Kidney epithelial cell (primary cell): ENCODE results near the gene MAP3K15. TPM values are rescaled to one million over a fixed set of nuclear protein-coding genes. Genes with fewer than 3 reads are reported as not detected.

Experiments
- DNase-seq: peaks from one replicate; pipeline ENCODE4 v3.0.0-alpha.2; 2010; ENCODE audit warnings: low read depth
- H3K27me3 ChIP-seq: 2 replicates; pipeline ENCODE4 v1.6.0; 2011; ENCODE audit warnings: low read length; ENCODE audit not compliant: control insufficient read depth, insufficient read depth
- H3K36me3 ChIP-seq: 2 replicates; pipeline ENCODE4 v1.5.1; 2011; ENCODE audit warnings: low read length; ENCODE audit not compliant: control insufficient read depth, insufficient read depth
- H3K4me3 ChIP-seq: 2 replicates; pipeline ENCODE4 v1.5.1; 2011; ENCODE audit warnings: low read depth, mild to moderate bottlenecking, control low read depth, low read length
- CTCF ChIP-seq: IDR thresholded peaks from 2 replicates; pipeline ENCODE4 v1.5.1; 2011; ENCODE audit warnings: mild to moderate bottlenecking, moderate library complexity, low read length, control low read depth, inconsistent platforms; ENCODE audit not compliant: insufficient read depth, poor library complexity, severe bottlenecking
- total RNA-seq: library from RNA; depleted of rRNA; stranded (reverse); fragments of >200 nt; gene quantifications from 2 replicates; pipeline ENCODE4 v1.2.3, GENCODE V29; 2015

Gene MAP3K15
- total RNA-seq, 1 donor from 2014 or later = 2.2 TPM

- no peak for TF ChIP-seq CTCF
- H3K36me3 ChIP-seq = no peaks in the 10 kb centered on the region
- no peak for DNase-seq
These were observed 105.0 kb downstream of the MAP3K15 start for GRCh38 chrX:19410259-19410658.

GRCh38 chrX:19403696-19404095 lies 111.6 kb downstream of the MAP3K15 start:
- TF ChIP-seq CTCF = no peak
- DNase-seq = no peak
- no peaks in the 10 kb centered on the region for H3K27me3 ChIP-seq
- no peak overlapping the region for H3K4me3 ChIP-seq
- no peaks in the 10 kb centered on the region for H3K36me3 ChIP-seq

More at GRCh38 chrX:19410259-19410658, 105.0 kb downstream of the MAP3K15 start:
- Histone ChIP-seq H3K27me3 (no peaks in the 10 kb centered on the region), H3K4me3 (no peak overlapping the region)

GRCh38 chrX:19392703-19393102 lies 122.6 kb downstream of the MAP3K15 start:
- Histone ChIP-seq H3K4me3 (no peak overlapping the region), H3K36me3 (no peaks in the 10 kb centered on the region), H3K27me3 (no peaks in the 10 kb centered on the region)
- no peak for TF ChIP-seq CTCF
- DNase-seq = no peak

GRCh38 chrX:19392078-19392477 lies 123.2 kb downstream of the MAP3K15 start:
- no peak for TF ChIP-seq CTCF
- no peaks in the 10 kb centered on the region for H3K27me3 ChIP-seq

GRCh38 chrX:19389227-19389845 lies 126.0 kb downstream of the MAP3K15 start:
- Histone ChIP-seq H3K27me3 (no peaks in the 10 kb centered on the region), H3K36me3 (no peaks in the 10 kb centered on the region), H3K4me3 (no peak overlapping the region)
- no peak for DNase-seq
- TF ChIP-seq CTCF = no peak

More at GRCh38 chrX:19392078-19392477, 123.2 kb downstream of the MAP3K15 start:
- H3K4me3 ChIP-seq = no peak overlapping the region
- no peak for DNase-seq
- no peaks in the 10 kb centered on the region for H3K36me3 ChIP-seq

GRCh38 chrX:19388741-19389140 lies 126.6 kb downstream of the MAP3K15 start:
- Histone ChIP-seq H3K4me3 (no peak overlapping the region), H3K27me3 (no peaks in the 10 kb centered on the region), H3K36me3 (no peaks in the 10 kb centered on the region)
- TF ChIP-seq CTCF = no peak
- DNase-seq = no peak
